Fibroblast of mammary gland (primary cell): ENCODE data around the gene MLST8.

Experiments
- DNase-seq: peaks from one replicate; pipeline ENCODE4 v3.0.0-alpha.2; 2010; ENCODE audit warnings: low read depth
- H3K4me3 ChIP-seq: 2 replicates; pipeline ENCODE4 v1.5.1; 2011; ENCODE audit warnings: low read depth, mild to moderate bottlenecking, low read length, moderate library complexity; ENCODE audit not compliant: control insufficient read depth
- TF ChIP-seq, protein P1 (sequence below): conservative IDR thresholded peaks from 2 replicates; pipeline ENCODE4 v1.5.1; 2011; ENCODE audit warnings: low read depth, low read length, inconsistent platforms; ENCODE audit not compliant: control insufficient read depth, insufficient read depth

Gene MLST8

DNA sequence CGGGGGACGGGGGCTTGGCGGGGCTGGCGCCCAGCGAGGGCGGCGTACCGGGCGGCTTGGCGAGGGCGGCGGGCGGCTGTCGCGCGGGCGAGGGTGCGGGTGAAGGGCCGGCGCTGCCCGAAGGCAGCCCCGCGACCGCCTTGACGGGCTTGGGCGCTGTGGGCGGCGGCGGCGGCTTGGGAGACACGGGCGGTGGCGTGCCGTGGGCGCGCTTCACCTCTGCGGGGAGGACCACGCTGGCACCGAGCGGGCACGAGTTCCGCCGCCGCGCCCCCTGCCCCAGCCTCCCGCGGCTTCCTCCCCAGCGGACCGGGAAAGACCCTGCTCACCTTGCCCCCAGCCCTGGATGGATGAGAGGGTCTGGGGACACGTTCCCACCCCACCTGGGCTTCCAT, 26.1 kb upstream of the MLST8 start:
- no peak overlapping the region for H3K4me3 ChIP-seq
- TF ChIP-seq, protein P1, sequence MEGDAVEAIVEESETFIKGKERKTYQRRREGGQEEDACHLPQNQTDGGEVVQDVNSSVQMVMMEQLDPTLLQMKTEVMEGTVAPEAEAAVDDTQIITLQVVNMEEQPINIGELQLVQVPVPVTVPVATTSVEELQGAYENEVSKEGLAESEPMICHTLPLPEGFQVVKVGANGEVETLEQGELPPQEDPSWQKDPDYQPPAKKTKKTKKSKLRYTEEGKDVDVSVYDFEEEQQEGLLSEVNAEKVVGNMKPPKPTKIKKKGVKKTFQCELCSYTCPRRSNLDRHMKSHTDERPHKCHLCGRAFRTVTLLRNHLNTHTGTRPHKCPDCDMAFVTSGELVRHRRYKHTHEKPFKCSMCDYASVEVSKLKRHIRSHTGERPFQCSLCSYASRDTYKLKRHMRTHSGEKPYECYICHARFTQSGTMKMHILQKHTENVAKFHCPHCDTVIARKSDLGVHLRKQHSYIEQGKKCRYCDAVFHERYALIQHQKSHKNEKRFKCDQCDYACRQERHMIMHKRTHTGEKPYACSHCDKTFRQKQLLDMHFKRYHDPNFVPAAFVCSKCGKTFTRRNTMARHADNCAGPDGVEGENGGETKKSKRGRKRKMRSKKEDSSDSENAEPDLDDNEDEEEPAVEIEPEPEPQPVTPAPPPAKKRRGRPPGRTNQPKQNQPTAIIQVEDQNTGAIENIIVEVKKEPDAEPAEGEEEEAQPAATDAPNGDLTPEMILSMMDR, result no peak
- DNase-seq, result no peak

DNA sequence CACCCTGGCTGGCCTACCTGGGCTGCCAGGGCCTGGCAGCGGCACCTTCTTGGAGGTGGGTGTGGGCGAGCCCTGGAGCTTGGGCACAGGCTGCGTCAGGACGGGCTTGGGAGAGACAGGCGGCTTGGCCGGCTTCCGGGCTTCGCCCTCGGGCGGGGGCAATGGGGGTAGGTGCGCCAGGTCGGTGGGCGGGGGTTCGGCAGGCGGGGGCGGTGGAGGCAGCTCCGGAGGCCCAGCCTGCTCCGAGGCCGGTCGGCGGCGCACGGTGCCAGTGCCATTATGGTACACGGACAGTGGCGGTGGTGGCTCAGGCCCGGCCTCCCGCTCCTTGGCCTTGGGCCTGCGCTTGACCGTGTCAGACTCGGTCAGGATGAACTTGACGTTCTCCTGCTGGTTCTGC, 25.7 kb upstream of the MLST8 start:
- TF ChIP-seq, protein P1, result no peak
- no peak overlapping the region for H3K4me3 ChIP-seq
- no peak for DNase-seq

DNA sequence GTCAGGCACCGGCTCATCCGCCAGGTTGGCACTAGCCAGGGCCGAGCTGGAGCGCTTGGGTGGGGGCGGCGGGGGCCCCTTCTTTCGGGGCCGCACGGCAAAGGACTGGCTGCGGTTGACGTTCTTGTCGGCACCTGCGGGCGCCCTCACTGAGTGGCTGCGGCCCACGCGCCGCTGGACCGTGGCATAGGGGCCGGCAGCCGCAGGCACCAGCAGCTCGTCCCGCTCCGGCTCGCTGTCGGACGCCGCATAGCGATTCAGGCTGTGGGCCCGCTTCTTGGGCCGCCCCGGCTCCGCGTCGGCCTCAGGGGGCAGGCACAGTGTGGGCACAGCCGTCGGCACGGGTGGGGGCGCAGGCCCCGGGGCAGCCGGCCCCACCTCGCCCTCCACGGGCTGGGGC, 24.8 kb upstream of the MLST8 start:
- no peak overlapping the region for H3K4me3 ChIP-seq
- TF ChIP-seq, protein P1, result no peak
- DNase-seq, result no peak

- DNase-seq, result no peak
- TF ChIP-seq, protein P1, result no peak
- H3K4me3 ChIP-seq, result no peak overlapping the region
Observed at GRCh38 chr16:2180962-2181923, 24.0 kb upstream of the MLST8 start.

- no peak for DNase-seq
- TF ChIP-seq, protein P1, result no peak
- H3K4me3 ChIP-seq, result no peak overlapping the region
Observed at GRCh38 chr16:2181952-2182351, 23.3 kb upstream of the MLST8 start.

DNA sequence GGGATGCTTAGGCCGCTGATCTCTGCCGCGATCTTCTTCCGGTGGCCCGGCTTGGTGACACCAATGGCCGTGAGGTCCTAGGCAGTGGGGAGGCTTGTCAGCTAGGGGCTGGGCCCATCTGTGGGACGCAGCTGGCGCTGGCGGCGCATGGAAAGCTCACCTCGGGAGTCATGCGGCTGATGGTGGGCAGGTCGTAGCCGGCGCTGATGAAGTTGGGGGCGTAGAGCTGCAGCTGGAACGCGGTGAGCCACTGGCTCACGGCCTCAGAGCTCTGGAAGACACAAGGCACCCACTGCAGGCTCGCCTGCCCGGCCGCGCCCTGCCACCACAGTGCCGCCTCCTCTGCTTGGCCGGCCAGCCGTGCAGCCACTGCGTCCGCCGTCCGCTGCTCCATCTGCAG, 21.6 kb upstream of the MLST8 start:
- no peak for DNase-seq
- H3K4me3 ChIP-seq, result no peak overlapping the region
- TF ChIP-seq, protein P1, result no peak
